GM12891 (cell line): ENCODE measurements around the gene SLIT1.

Experiments
- POLR2AphosphoS5 ChIP-seq: IDR thresholded peaks from 2 replicates; pipeline ENCODE4 v1.6.1; 2011; ENCODE audit warnings: low read depth, low read length, control low read depth
- TAF1 ChIP-seq: IDR thresholded peaks from 2 replicates; pipeline ENCODE4 v1.6.1; 2011; ENCODE audit warnings: low read depth, low read length, control low read depth

GRCh38 chr10:96996275-96996965, 189.3 kb downstream of the SLIT1 start:
- no peak for TF ChIP-seq TAF1
- no peak for TF ChIP-seq POLR2AphosphoS5
